Naive thymus-derived CD4-positive, alpha-beta T cell (primary cell): ENCODE results near the gene PTPRT. TPM values are rescaled to one million over a fixed set of nuclear protein-coding genes. Genes with fewer than 3 reads are reported as not detected.

Source experiments
- ATAC-seq: fragments of 150-1000 bp; cut with Tn5 transposase; 2 replicates; pipeline ENCODE4 v1.10.0; 2021; ENCODE audit warnings: mild to moderate bottlenecking, moderate library complexity
- CTCF ChIA-PET: fragments of 350-600 bp; sonication (Branson Sonifier 250); formaldehyde crosslinking; loops from one replicate; lab custom pipeline; 2021; ENCODE audit warnings: antibody characterized with exemption; lab: Charles Lee
- POLR2A ChIA-PET: fragments of 350-600 bp; sonication (Branson Sonifier 250); formaldehyde crosslinking; loops from one replicate; lab custom pipeline; 2021; ENCODE audit warnings: antibody characterized with exemption, inconsistent platforms; lab: Charles Lee
- DNase-seq, 9 donors: peaks; one replicate each; pipeline versions ENCODE4 v3.0.0 to v3.0.0-alpha.2; 2020 to 2022; ENCODE audit warnings: mixed read lengths in 1 of 9
- H3K27ac ChIP-seq: one replicate; pipeline ENCODE4 v1.7.0; 2013; ENCODE audit warnings: mild to moderate bottlenecking, low read depth, low read length, moderate library complexity
- H3K27me3 ChIP-seq, 2 donors: one replicate each; pipeline ENCODE4 v1.7.0; 2013; ENCODE audit warnings: low read length in 2 of 2, mild to moderate bottlenecking in 2 of 2, moderate library complexity in 2 of 2; ENCODE audit not compliant: control insufficient read depth in 2 of 2, insufficient read depth in 2 of 2
- H3K36me3 ChIP-seq, 3 experiments: 1 replicate in 2 of 3; 2 replicates in 1 of 3; pipeline ENCODE4 v1.7.0; 2013; ENCODE audit warnings: low read length in 3 of 3, mild to moderate bottlenecking in 3 of 3, moderate library complexity in 1 of 3; ENCODE audit not compliant: insufficient read depth in 3 of 3, control insufficient read depth in 2 of 3
- H3K4me1 ChIP-seq, 2 donors: one replicate each; pipeline ENCODE4 v1.7.0; 2013; ENCODE audit warnings: low read length in 2 of 2, mild to moderate bottlenecking in 2 of 2, moderate library complexity in 1 of 2; ENCODE audit not compliant: control insufficient read depth in 2 of 2, insufficient read depth in 2 of 2
- H3K4me3 ChIP-seq: 2 replicates; pipeline ENCODE4 v1.7.0; 2013; ENCODE audit warnings: mild to moderate bottlenecking, low read length
- H3K9me3 ChIP-seq, 3 experiments: 1 replicate in 2 of 3; 2 replicates in 1 of 3; pipeline ENCODE4 v1.7.0; 2013; ENCODE audit warnings: low read length in 3 of 3; ENCODE audit not compliant: control insufficient read depth in 2 of 3
- H3K27ac Mint-ChIP-seq, 9 donors: one replicate each; pipeline ENCODE4 v1.8.0; 2020 to 2022; ENCODE audit warnings: mixed read lengths in 9 of 9, mild to moderate bottlenecking in 8 of 9, moderate library complexity in 5 of 9, inconsistent platforms in 2 of 9
- H3K27me3 Mint-ChIP-seq, 5 donors: one replicate each; pipeline ENCODE4 v1.8.0; 2021 to 2022; ENCODE audit warnings: mixed read lengths in 5 of 5, mild to moderate bottlenecking in 1 of 5
- H3K36me3 Mint-ChIP-seq, 5 donors: one replicate each; pipeline ENCODE4 v1.8.0; 2020 to 2022; ENCODE audit warnings: mixed read lengths in 5 of 5, mild to moderate bottlenecking in 3 of 5, inconsistent platforms in 1 of 5
- H3K4me1 Mint-ChIP-seq, 7 donors: one replicate each; pipeline ENCODE4 v1.8.0; 2020 to 2022; ENCODE audit warnings: mixed read lengths in 7 of 7, mild to moderate bottlenecking in 3 of 7, inconsistent platforms in 1 of 7
- H3K4me3 Mint-ChIP-seq, 10 donors: one replicate each; pipeline ENCODE4 v1.8.0; 2020 to 2022; ENCODE audit warnings: mild to moderate bottlenecking in 10 of 10, mixed read lengths in 10 of 10, moderate library complexity in 6 of 10, inconsistent platforms in 2 of 10
- H3K9me3 Mint-ChIP-seq, 11 donors: one replicate each; pipeline ENCODE4 v1.8.0; 2020 to 2022; ENCODE audit warnings: mixed read lengths in 11 of 11, mild to moderate bottlenecking in 4 of 11, inconsistent platforms in 1 of 11, moderate library complexity in 1 of 11
- intact Hi-C, 2 donors: fragments of 100-400 bp; cut with micrococcal nuclease; formaldehyde crosslinking; loops; one replicate each; pipeline ENCODE4 v1.15.1; 2023
- polyA plus RNA-seq, 2 donors: library from polyadenylated mRNA; unstranded; fragments of 300-500 nt; fragmentation: Illumina TruSeq; gene quantifications; one replicate each; pipeline ENCODE4 v1.2.3, GENCODE V29; 2021
- total RNA-seq, 6 experiments: library from RNA in 5 of 6; stranded (reverse) in 5 of 6; gene quantifications; 1 replicate in 5 of 6; 2 replicates in 1 of 6; pipeline ENCODE4 v1.2.3 and lab custom pipeline; 2021 to 2026

PTPRT gene
- total and polyA plus RNA-seq, 7 experiments from 2014 or later: not detected

DNA sequence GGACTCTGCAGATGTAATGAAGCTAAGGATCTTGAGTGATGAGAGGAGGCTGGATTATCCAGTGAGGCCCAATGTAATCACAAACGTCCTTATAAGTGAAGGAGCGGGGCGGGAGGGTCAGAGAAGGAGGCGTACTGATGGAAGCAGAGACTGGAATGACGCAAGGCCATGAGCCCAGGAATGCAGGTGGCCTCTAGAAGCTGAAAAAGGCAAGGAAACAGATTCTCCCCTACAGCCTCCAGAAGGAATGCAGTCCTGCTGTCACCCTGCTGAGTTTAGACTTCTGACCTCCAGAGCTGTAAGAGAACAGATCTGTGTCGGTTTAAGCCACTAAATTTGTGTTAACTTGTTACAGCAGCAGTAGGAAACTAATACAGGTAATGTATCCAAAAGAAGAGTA, 227.9 kb downstream of the PTPRT start:
- ChIA-PET CTCF (no interaction called here), POLR2A (no interaction called here)
- H3K4me3 Mint-ChIP-seq: no peak overlapping the region
- H3K27me3 ChIP-seq: no peaks in the 10 kb centered on the region
- ATAC-seq (no peak), DNase-seq (no peak)
- H3K9me3 ChIP-seq: no peaks in the 10 kb centered on the region
- H3K9me3 Mint-ChIP-seq: peaks cover 0 to 17% (median 6%) of the 10 kb centered on the region in 11 donors
- no peak overlapping the region for H3K27ac ChIP-seq
- peaks cover 0 to 28% (median 13%) of the 10 kb centered on the region in 5 donors for H3K27me3 Mint-ChIP-seq
- H3K4me1 Mint-ChIP-seq: no peaks in the 10 kb centered on the region
- H3K4me1 ChIP-seq: no peaks in the 10 kb centered on the region
- peaks cover 0 to 4% (median 0%) of the 10 kb centered on the region in 5 donors for H3K36me3 Mint-ChIP-seq
- H3K4me3 ChIP-seq: no peak overlapping the region
- no peaks in the 10 kb centered on the region for H3K36me3 ChIP-seq
- no peak overlapping the region for H3K27ac Mint-ChIP-seq
- intact Hi-C loops: no loop called here

DNA sequence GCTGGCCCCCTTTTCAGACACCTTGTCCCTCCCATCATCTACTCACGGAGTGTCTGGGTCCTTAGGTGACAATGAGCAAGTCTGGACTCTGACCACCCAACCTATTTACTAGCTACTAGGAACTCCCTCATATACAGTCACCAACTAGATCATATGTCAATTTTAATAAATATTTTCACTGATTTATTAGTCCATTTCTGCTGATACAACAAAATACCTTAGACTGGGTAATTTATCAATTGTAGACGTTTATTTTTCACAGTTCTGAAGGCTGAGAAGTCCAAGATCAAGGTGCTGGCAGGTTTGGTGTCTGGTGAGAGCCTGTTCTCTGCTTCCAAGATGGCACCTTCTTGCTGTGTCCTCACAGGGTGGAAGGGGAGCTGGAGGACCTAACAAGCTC, 229.7 kb downstream of the PTPRT start:
- peaks cover 0 to 29% (median 13%) of the 10 kb centered on the region in 5 donors for H3K27me3 Mint-ChIP-seq
- Histone ChIP-seq H3K9me3 (no peaks in the 10 kb centered on the region), H3K4me1 (no peaks in the 10 kb centered on the region), H3K36me3 (no peaks in the 10 kb centered on the region), H3K27ac (no peak overlapping the region), H3K27me3 (no peaks in the 10 kb centered on the region), H3K4me3 (no peak overlapping the region)
- H3K4me1 Mint-ChIP-seq: no peaks in the 10 kb centered on the region
- CTCF ChIA-PET: no interaction called here
- H3K27ac Mint-ChIP-seq: no peak overlapping the region
- ATAC-seq (no peak), DNase-seq (no peak)
- intact Hi-C loops: no loop called here
- peaks cover 0 to 4% (median 0%) of the 10 kb centered on the region in 5 donors for H3K36me3 Mint-ChIP-seq
- H3K9me3 Mint-ChIP-seq: peaks cover 0 to 9% (median 5%) of the 10 kb centered on the region in 11 donors
- H3K4me3 Mint-ChIP-seq: no peak overlapping the region
- POLR2A ChIA-PET: no interaction called here

DNA sequence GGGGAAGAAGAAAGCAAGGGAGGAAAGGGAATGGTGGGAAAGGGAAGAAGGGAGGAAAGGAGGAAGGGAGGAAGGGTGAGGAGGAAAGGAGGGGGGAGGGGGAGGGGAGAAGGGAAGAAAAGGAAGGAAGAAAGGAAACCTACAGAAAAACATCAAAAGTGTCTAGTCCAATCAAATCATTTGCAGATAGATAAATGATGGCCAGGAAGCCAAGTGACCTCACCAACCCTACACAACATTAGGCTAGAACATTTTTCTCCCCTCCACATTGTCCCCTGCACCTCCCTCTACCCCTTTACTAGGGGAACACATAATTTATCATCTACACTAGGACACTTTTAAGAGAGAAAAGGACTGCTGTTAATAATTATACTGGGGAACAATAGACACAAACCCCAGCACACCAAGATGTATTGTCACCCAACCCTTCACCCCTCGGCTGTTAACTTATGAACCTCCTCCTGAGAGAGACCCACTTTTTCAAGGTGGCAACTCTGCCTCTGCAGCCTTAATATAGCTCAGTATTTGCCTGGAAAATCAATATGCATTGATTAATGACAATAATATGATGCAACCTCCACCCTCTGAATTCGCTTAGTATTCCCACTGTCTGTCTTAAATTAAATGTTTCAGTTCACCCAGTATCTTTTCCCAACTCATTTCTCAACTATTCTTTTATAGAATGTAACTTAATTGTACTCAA, 231.2 kb downstream of the PTPRT start:
- peaks cover 0 to 4% (median 0%) of the 10 kb centered on the region in 5 donors for H3K36me3 Mint-ChIP-seq
- Histone ChIP-seq H3K4me1 (no peaks in the 10 kb centered on the region), H3K27me3 (no peaks in the 10 kb centered on the region), H3K27ac (no peak overlapping the region), H3K9me3 (no peaks in the 10 kb centered on the region), H3K4me3 (no peak overlapping the region), H3K36me3 (no peaks in the 10 kb centered on the region)
- no peak overlapping the region for H3K27ac Mint-ChIP-seq
- intact Hi-C loops: no loop called here
- POLR2A ChIA-PET: no interaction called here
- CTCF ChIA-PET: no interaction called here
- H3K4me1 Mint-ChIP-seq: no peaks in the 10 kb centered on the region
- peaks cover 0 to 9% (median 5%) of the 10 kb centered on the region in 11 donors for H3K9me3 Mint-ChIP-seq
- no peak for ATAC-seq
- no peak overlapping the region for H3K4me3 Mint-ChIP-seq
- H3K27me3 Mint-ChIP-seq: peaks cover 0 to 29% (median 13%) of the 10 kb centered on the region in 5 donors
- no peak for DNase-seq

DNA sequence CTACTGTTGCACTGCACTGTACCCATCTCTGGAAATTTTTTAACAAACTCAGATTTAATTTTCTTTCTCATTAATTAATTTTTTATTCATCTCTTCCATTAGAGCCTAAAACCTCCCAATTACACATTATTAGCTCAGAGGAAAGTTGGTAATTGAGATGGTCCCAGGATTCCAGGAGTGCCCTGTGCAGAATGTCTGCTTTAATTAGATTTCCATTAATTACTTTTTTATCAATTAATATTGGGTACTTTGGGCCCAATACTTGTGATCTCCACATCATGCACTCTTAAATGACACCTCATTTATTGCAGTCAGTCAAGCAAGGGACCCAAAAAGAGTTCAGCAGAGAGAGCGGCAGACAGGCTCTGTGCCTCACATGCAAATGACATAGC, 232.0 kb downstream of the PTPRT start:
- Mint-ChIP-seq H3K9me3 (peaks cover 0 to 9% (median 5%) of the 10 kb centered on the region in 11 donors), H3K4me3 (no peak overlapping the region), H3K36me3 (peaks cover 0 to 4% (median 0%) of the 10 kb centered on the region in 5 donors), H3K27me3 (peaks cover 0 to 29% (median 13%) of the 10 kb centered on the region in 5 donors), H3K4me1 (no peaks in the 10 kb centered on the region), H3K27ac (no peak overlapping the region)
- no peaks in the 10 kb centered on the region for H3K4me1 ChIP-seq
- CTCF ChIA-PET: no interaction called here
- intact Hi-C loops: no loop called here
- POLR2A ChIA-PET: no interaction called here
- H3K27ac ChIP-seq: no peak overlapping the region
- no peak overlapping the region for H3K4me3 ChIP-seq
- DNase-seq (no peak), ATAC-seq (no peak)
- no peaks in the 10 kb centered on the region for H3K27me3 ChIP-seq
- H3K36me3 ChIP-seq: no peaks in the 10 kb centered on the region
- H3K9me3 ChIP-seq: no peaks in the 10 kb centered on the region

DNA sequence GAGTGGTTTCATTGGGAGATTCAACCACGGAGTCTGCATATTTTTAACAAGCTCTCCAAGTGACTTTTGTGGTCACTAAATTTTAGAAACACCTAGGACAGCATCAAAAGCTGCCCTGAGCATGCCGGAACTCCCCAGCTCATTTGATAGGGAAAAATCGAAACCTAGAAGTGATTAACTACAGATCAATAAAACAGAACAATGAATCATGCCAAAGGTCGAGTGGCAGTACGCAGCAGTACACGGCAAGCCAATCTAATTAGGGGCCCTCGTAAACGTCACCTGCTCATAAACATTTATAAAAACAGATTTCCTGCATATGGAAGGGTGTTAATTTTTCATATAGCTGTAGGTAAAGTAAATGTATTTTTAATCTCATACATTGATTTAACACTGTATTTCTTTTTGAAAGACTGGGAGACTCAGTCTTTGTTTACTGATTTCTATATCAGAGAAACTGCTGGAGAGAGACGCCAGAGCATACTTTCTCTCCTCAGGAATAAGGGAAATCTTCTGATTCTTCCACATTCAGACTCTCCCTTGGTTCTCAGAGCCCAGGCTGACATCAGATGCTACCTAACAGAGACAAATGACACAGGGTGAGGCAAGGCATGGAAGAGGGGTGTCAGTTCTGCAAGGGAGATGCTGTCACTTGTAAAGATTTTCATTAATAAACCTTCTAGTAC, 232.5 kb downstream of the PTPRT start:
- Mint-ChIP-seq H3K9me3 (peaks cover 0 to 11% (median 5%) of the 10 kb centered on the region in 11 donors), H3K27ac (no peak overlapping the region), H3K27me3 (peaks cover 0 to 29% (median 13%) of the 10 kb centered on the region in 5 donors), H3K36me3 (peaks cover 0 to 2% (median 0%) of the 10 kb centered on the region in 5 donors), H3K4me1 (no peaks in the 10 kb centered on the region), H3K4me3 (no peak overlapping the region)
- Histone ChIP-seq H3K36me3 (no peaks in the 10 kb centered on the region), H3K27ac (no peak overlapping the region), H3K27me3 (no peaks in the 10 kb centered on the region), H3K4me3 (no peak overlapping the region), H3K9me3 (no peaks in the 10 kb centered on the region), H3K4me1 (no peaks in the 10 kb centered on the region)
- ATAC-seq (no peak), DNase-seq (no peak)
- intact Hi-C loops: no loop called here
- POLR2A ChIA-PET: no interaction called here
- CTCF ChIA-PET: interaction anchor here (0.5 kb wide), 1 partner anchor 894 kb away, joined by 3 read pairs; no protein-coding TSS in a partner anchor

DNA sequence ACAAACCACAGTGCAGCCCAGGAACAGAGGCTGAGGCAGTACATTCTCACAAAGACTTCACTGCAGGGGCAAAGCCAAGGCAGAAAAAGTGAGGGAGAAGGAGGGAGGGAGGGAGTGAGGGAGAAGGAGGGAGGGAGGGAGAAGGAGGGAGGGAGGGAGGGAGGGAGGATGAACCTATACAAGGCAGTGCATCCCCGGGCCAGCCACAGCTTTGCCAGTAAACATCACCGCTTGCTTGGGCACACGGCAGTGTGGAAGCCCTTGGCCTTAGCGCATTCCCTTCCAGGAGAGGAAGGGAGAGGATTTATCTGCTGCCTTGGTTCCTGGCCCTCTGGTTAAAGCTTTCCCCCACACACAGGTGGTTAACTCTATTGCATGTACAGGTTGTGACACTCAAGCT, 234.0 kb downstream of the PTPRT start:
- no peak overlapping the region for H3K27ac ChIP-seq

More for the DNA sequence above, 234.0 kb downstream of the PTPRT start:
- no peak overlapping the region for H3K4me3 ChIP-seq
- ATAC-seq (no peak), DNase-seq (no peak)
- no peaks in the 10 kb centered on the region for H3K9me3 ChIP-seq
- peaks cover 0 to 13% (median 7%) of the 10 kb centered on the region in 11 donors for H3K9me3 Mint-ChIP-seq
- no peaks in the 10 kb centered on the region for H3K36me3 Mint-ChIP-seq
- no peaks in the 10 kb centered on the region for H3K36me3 ChIP-seq
- ChIA-PET POLR2A (no interaction called here), CTCF (no interaction called here)
- no peaks in the 10 kb centered on the region for H3K4me1 Mint-ChIP-seq
- intact Hi-C loops: no loop called here
- H3K27me3 ChIP-seq: no peaks in the 10 kb centered on the region
- no peaks in the 10 kb centered on the region for H3K4me1 ChIP-seq
- peaks cover 0 to 25% (median 13%) of the 10 kb centered on the region in 5 donors for H3K27me3 Mint-ChIP-seq
- H3K27ac Mint-ChIP-seq: no peak overlapping the region
- H3K4me3 Mint-ChIP-seq: no peak overlapping the region
